HG03280 (cell line): ENCODE measurements around the gene PDGFD.

ENCODE experiments used
- ATAC-seq: cut with Tn5 transposase; IDR thresholded peaks from one replicate; pipeline ENCODE4 v1.9.1; 2021; ENCODE audit warnings: mild to moderate bottlenecking, moderate library complexity; ENCODE audit not compliant: unreplicated experiment

PDGFD gene

GRCh38 chr11:104005234-104005855 is 158.6 kb downstream of the PDGFD start:
- ATAC-seq: no peak

DNA sequence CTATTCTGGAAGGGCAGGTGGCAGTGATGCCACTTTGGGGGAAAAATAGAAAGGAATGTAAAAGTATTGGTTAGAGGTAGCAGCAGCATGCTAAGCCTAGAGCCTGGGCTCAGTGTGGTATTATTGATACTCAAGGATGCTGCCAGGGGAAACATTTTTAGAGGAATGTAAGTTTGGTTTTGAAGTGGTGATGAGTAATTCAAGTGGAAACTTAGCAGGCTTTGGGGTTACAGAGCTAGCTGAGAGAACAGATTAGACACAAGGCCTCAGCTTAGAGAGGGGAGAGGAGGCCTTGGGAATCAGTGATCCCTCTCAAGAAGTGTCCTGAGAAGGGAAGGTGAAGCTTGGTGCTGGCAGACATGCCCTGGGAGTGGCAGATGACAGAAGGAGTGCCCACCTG is 160.5 kb downstream of the PDGFD start:
- no peak for ATAC-seq

DNA sequence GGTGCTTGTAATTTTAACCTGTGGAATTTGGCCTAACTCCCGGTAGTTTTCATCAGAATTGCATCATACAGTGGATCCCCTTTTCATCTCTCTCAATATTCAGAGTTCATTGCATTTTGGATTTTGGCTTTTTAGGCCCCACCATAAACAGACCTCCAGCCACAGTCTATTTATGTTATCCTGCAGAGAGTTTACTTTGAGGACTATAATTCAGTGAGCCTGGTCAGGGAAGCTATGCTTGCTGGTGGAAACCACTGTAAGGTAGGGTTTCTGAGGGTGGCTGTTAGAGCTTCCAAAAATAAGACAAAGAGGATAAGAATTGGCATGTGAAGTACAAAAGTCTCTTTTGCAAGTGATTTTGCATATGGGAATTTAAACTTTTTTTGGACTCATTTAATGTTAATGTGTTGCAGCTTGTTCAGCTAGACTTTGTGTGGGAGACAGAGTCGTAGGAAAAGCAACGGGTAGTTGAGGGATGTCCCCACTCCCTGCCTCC is 162.3 kb downstream of the PDGFD start:
- no peak for ATAC-seq

- no peak for ATAC-seq
Measured at GRCh38 chr11:104000798-104001197, 163.1 kb downstream of the PDGFD start.

DNA sequence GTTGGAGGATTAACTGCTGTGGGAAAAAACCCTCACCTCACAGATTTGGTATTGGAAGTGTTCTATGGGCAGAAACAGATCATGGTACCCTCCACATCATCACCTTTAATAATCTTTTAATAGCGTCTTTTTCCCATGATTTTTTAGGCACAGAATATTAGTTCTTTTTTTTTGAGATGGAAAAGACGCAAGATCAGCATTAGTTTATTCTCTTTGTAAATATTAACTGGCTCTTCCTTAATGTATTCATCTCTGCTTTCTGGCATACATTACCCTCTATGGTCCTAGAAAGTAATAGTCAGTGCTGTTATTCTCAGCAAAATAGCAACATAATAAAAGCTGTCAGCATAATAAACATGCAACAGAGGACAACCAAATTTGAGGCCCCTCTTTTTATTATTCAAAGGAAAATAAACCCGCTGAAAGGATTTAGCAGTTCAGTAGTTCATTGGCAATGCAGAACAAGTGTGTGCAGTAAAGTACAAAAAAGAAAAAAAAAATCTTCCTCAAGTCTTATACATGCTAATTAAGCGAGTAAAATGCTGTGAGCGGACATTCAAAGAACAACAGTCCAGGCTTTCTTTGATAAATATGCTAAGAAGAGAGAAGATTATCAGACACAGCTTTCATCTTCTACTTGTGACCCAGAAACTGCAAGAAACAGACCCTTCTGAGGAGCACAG is 165.0 kb downstream of the PDGFD start:
- ATAC-seq: no peak

DNA sequence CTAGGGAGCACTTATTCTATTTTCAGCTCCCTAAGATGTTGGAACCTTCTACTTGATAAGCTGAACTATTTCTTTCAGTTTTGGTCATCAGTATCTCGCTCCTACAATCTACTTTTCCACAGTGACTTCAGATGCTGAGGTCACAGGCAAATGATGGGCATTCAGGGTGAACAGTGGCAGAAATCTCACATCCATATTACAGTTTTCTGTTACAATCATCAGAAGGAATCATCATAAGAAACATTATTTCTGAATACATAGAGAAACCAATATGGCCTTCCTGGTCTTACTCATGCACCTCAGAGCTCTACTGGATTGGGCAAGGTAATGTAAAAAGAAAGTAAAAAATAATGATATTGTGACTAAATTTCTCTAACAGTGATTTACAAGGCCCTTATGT is 166.9 kb downstream of the PDGFD start:
- peak; percentile 63 for ATAC-seq

- ATAC-seq: no peak
Measured at GRCh38 chr11:103995896-103996295, 168.1 kb downstream of the PDGFD start.

DNA sequence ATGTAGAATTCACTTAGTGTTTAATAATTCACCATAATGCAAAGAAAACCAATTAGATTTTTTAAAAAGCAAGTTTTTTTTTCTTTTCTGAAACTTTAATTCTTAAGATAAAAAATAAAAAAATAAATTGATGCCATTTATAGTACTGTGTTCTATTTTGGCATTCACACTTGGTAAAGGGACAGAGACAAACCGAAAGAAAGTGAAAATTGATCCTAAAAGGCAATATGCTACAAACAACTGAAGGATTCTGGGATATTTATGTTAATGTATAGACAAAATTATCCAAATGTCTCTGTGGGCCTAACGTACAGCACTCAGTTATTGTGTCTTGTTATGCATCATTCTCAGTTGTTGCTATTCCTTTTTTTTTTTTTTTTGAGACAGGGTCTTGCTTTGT is 169.4 kb downstream of the PDGFD start:
- ATAC-seq: no peak

GRCh38 chr11:103994094-103994493 is 169.9 kb downstream of the PDGFD start:
- ATAC-seq: no peak

DNA sequence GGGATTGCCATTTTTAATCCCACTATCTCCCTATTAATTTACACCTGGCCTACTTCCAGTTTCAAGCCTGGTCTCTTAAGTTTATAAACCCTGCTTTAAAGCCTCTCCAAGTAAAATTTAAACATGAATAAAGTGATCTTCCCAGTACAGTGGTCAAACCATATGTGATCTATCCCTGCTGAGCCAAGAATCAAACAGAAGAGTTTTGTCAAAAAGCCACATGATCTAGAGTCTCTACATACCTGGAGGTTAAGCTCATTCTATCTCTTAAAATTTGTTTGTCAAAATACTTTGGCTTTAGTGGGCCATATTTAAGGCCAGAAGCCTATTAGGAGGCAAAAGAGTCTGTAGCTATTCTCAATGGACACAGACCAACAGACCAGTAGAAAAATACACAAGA is 170.4 kb downstream of the PDGFD start:
- ATAC-seq: no peak

- ATAC-seq: no peak
Measured at GRCh38 chr11:103988595-103988969, 175.4 kb downstream of the PDGFD start.

- ATAC-seq: no peak
Measured at GRCh38 chr11:103987629-103988594, 176.0 kb downstream of the PDGFD start.

GRCh38 chr11:103985041-103985440 is 178.9 kb downstream of the PDGFD start:
- ATAC-seq: no peak

DNA sequence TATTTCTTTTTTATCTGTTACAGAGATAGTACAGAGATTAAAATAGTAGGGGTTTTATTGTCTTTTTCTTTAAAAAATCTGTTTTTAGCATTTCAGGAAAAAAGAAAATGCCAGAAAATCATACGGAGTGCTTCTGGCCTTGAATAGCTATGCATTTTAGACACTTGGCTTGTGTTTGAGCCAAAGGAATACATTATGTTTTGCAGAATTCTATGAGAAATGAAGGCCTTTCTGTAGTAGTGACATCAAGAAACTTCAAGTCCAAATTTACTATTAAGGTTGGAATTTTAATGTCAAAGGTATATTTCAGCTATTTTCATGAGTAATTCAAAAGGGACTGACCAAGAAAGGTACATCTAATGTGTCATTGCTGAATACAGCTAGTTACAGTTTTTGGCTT is 183.8 kb downstream of the PDGFD start:
- no peak for ATAC-seq

DNA sequence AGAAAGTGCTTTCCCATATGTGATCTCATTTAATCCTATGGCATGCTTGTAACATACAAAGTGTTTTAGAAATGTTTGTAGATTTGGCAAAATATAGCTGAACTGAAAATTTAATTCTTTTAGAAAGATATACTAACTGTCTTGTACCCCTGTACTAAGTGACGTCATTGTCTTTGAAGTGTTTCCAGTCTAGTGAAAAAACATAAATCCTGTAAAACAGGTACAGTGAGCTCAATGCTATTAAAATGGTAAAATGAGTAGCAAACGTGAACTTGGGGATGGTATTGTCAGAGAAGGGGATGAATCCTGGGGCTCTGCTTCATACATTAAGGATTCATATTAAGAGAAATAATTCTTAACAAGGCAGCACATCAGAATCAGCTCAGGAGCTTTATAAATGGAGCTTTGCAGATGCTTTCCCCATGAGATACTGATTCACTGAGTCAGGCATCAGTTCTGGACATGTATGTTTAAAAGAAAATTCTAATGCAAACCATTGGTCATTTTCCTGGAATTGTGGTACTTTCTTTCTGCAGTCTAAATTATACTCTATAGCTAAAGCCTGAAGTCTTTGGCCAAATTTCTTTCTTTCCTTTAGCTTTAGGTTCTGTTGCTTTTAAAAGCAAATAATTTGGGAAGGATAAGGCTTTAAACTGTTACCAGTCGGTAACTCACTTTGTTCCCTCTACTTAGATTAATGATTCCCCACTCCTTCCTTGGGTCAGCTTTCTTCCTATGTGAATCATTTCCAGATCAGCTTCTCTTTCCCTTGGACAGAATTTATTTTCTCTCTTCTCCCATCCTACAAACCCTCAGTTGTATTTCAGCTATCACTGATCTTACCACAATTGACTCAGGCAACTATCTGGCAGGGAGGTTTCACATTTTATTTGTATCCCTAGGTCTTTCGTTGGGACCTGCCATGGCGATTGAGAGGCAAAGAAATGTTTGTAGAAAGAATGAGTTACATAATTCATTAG is 185.0 kb downstream of the PDGFD start:
- ATAC-seq: no peak

DNA sequence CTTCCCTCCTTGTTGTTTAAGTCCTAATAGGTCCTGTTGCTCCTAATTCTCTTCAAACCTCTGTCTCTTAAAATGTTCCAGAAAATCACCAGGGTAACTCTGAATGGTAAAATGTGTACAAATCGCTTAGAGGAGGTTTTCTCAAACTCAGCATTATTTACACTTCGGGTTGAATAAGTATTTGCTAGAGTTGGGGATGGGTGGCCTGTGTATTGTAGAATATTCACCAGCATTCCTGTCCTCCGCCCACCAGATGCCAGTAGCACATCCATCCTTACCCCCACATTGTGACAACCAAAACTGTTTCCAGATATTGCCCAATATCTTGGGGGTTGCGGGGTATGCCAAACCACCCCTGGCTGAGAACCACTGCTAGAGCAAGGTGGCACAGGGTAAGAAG is 191.9 kb downstream of the PDGFD start:
- ATAC-seq: no peak

DNA sequence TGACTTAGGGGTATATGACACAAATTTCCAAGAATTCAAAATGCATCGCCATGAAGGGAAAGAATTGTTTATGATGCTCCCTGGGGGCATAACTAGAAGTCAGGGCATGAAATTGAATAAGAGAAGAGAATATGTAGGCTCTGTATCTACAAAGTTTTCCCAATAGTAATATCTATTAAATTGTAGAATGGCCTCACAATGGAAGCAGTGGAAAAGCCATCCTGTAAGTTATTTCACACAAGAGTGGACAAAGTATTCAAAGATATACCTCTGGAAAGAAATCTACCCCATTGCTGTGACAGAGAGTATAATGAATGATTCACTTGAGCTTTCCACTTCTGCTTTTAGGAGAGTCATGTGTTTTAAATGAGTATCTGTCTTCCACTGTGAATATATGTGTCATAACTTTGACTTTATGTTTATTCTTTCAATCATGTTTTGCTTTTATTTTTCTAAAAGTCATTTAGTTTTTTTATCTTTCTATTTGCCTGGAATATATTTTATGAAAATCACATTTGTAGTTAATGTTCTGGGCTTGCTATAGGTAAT is 193.2 kb downstream of the PDGFD start:
- ATAC-seq: peak; percentile 81

GRCh38 chr11:103968685-103969084 is 195.3 kb downstream of the PDGFD start:
- no peak for ATAC-seq

DNA sequence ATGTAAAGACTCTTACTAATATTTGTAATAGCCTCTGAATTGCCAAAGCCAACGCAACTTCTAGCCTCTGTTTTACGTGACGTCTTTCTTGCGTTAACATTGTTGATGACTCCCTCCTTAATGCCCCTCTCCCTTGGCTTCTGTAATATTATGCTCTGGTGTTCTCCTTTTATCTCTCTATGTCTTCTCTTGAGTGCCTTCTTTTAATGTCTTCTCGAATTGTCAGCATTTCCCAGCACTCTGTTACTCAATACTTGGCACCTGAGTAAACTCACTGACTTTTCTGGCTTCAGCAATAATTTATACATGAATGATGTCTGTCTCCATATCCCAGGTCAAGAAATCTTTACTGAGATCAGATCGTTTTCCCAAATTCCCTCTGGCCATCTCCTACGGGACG is 196.0 kb downstream of the PDGFD start:
- ATAC-seq: no peak

DNA sequence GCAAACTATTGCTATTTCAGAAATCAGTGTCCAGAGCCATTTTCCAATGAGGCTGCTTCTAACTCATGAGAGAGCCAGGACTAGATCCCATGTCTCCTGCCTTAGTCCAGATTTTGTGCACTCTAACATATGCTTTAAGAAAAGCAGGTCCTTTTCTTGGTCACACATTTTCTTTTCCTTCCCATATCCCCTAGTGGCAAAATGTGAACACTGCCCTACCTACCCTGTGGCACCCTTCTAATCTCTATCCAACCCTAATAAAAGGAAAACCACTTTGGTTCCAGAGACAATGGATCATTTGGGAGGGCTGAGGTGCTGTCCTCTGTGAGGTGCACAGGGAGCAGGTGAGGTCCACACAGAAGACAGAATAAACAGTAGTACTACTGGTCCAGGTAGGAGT is 199.6 kb downstream of the PDGFD start:
- ATAC-seq: no peak
